COR-L47 (cell line): ENCODE measurements around the gene ERVMER34-1.
A peak's percentile ranks its signal among the peaks of the same experiment; 100 is the strongest.

Experiments used
- DNase-seq: peaks from one replicate; lab custom pipeline; 2025; lab: John Stamatoyannopoulos, UW

Gene ERVMER34-1

DNA sequence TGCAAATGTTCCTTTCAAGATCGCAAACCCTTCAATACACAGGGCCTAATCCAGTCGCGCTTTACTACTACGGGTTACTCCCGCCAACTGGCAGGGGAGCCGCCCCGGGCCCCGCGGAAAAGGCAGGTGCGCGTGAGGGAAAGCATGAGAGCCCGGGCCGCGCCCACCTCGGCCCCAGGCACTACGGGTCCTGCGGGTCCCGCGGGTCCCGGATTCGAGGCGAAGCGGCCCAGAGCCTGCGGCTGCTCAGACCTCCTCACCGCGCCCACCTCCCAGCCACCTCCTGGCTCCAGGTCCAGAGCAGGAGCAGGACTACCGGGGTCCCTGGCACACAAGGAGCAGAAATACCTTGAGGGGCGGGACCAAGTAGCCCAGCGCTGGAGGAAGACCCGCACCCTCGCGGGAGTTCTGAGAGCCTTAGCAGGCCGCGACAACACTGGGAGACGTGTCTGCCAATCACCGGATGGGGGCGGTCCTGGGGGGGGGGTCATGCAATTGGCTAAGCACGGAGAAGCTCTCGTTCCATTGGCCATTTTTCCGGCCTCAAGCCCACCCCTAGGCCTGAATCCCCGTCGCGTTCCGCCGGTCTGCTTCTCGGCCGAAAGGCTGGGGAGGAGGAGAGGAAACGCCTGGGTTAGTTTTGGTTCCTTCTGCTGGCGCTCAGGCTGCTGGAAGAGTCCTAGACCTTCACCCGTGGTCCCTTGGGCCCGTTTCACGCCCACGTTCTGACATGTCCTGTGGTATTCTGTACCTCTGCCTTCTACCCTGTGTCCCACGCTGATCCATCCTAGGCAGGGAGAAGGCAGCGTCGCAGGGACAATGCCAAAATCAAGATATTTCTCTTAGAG, 29.0 kb downstream of the ERVMER34-1 start:
- DNase-seq, result peak; percentile 97

DNA sequence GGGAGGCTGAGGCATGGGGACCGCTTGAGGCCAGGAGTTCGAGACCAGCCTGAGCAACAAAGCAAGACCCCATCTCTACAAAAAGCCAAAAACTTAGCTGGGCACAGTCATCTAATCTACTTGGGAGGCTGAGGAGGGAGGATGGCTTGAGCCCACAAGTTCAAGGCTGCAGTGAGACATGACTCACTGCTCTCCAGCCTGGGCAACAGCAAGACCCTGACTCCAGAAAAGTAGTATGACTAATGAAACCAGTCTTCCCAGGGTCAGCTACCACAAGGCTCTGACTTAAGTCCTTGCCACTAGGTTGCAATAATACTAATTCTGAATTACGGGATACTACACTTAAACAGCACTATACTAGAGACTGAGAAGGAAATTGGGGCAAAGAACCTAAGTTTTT, 33.1 kb downstream of the ERVMER34-1 start:
- DNase-seq, result no peak

DNA sequence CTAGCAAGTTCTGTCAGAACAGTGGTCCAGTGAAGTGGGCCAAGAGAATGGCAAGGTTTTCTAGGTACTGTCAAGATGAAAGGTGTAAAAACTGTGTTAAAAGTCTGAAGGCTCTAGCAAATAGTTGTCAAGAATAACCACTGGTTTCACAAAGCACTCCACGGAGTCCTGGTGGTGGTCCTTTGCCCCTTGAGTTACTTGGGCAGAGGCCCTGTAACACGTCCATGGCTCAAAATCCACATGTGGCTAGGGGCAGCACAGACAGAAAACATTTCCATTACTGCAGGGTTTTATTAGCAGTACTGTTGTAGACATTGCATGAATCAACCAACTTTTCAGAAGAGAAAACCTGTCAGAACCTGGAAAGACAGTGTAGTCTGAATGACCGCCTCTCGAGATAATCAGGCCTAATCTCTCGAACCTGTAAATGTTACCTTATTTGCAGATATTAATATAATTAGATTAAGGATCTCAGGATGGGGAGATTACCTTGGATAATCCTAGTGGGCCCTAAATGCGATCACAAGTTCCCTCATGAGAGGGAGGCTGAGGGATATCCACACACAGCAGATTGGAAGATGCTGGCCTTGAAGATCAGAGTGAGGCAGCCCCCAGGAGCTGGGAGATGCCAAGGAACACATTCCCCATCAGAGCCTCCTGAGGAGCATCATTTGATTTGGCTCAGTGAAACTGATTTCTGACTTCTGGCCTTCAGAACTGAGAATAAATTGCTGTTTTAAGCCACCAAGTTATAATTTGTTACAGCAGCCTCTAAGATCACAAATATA, 34.7 kb downstream of the ERVMER34-1 start:
- DNase-seq, result no peak

DNA sequence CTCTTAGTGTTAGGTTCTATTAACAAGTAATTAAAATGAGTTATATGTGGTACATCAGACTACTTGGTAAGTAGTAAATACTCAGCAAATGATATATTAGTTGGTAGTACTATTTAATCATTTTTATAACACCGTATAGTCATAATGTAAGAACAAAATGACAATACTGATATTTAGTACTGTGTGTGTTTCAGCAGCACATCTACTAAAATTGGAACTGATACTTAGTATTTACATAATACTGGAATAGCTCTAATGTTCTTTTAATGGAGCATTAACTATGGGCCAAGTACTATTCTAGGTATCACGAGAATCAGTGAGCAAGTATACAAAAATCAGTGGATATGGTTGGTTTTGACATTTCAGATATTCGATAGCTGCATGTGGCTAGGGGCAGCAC, 35.3 kb downstream of the ERVMER34-1 start:
- DNase-seq, result no peak

DNA sequence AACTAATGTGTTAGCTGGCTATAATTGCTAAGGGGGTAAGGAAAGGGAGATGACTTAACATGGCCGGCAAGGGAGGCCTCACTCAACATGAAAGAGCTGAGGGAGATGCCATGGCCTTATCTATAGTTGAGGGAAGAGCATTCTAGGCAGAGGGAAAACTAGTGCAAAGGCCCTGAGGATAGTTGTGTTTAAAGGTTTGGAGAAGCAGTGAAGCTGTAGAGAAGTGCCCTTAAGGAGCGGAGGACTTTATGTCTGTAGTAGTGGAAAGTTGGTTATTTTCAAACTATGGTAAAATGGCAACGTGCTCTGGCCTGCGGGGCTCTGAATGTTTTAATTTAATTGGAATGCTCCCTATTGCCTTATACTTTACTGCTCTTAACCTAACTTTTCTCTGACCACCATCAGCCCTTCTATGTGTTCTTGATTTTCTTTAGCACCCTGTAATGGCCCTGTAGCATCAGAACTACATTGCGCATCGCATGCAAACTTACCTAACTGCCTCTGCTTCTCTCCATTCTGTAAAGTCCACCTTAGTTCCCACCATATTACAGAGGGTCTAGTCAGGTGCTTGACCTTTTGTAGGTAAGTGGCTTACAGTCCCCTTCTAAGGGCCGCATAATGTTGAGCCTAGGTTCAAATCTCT, 35.8 kb downstream of the ERVMER34-1 start:
- no peak for DNase-seq

DNA sequence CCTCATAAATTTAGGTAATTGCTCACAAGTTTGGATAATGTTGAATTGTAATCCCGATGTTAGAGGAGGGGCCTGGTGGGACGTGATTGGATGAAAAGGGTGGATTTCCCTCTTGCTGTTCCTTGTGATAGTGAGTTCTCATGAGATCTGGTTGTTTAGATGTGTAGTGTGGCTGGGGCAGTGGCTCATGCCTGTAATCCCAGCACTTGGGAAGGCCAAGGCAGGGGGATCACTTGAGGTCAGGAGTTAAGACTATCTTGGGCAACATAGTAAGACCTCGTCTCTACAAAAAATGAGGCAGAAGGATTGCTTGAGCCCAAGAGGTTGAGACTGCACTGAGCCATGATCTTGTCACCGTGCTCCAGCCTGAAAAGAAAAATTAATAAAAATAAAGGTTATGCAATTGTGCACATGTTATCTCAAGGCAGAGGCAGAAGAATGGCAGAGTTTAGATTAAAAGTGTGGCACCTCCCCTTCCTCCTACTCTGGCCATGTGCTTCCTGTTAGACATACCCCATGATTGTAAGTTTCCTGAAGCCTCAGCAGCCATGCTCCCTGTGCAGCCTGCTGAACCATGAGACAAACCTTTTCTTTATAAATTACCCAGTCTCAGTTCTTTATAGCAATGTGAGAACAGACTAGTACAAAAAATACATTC, 36.5 kb downstream of the ERVMER34-1 start:
- DNase-seq, result no peak

DNA sequence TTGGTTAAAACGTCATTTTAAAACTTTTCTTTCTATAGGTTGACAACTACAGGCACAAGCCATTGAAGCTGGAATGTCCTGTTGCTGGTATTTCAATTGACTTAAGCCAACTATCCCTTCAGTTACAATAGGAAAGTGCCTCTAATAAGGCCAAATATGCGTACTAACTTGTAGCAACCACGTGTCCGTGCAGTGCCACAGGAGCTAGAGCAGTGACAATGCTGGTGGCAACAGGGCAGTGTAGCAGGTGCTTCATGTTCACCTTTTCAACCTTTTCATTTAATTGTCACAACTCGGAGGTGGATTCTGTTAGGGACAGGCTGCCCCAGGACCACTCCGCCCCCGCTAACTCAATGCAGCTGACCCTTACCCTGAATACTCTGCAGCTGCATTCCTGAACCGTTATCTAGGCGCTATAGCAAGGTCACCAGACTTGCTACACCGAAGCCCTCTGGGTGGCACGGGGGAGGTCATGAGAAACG, 37.7 kb downstream of the ERVMER34-1 start:
- no peak for DNase-seq

DNA sequence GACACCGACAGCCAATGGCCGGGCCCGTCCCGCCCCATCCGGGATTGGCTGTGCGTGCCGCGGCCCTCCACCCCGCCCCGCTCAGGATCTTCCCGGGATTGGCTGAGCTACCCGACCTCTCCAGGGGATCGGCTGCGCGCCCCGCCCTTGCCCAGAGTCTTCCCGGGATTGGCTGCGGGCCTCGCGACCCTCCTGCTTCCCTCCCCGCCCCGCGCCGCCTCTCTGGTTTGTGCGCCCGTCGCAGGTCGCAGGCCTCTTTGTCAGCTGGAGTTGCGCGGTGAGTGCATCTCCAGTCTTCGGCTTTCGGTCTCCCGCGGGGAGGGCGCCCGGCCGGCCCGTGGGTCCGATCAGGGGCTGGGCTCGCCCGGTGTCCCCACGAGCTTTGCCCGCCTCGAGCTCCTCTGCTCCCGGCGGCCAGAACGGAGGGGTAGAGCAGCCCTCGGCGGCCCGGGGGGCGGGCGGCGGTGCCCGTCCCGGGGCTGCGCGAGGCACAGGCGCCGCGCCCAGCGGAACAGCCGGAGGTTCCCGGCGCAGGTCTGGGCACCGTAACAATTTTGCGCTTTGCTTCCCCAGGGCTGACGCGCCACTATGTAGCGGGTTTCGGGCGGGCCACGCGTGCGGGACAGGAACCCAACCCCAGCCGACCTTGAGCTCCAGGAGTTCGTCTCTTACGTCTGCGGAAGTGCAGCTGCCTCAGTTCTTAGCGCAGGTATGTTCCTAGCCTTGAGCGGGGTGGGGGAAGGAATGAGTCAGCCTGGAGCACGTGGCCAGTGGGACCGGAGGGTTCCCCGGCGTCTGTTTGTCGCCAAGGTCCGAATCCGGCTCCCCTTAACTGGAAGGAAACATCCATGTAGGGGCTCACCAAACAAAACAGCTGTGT, 38.7 kb downstream of the ERVMER34-1 start:
- DNase-seq, result peak; percentile 95

DNA sequence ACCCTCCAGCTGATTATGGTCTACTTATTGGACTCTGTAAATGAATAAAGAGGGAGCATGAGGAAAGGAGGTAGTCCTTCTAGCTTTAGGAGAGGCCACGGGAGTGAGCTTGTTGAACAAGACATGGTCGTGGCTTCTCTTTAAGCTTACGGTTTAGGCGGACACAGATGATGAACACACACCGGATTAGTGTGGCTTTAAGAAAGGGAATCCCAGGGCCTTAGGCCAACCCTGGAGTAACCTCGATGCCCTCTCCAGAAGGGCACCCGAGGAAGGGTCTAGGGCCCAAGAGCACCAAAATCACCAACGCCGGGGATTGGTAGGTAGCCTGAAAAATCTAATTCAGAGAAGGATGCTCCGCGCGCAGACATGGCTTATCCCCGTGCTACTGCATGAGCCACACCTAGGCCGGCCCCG, 39.4 kb downstream of the ERVMER34-1 start:
- DNase-seq, result no peak

DNA sequence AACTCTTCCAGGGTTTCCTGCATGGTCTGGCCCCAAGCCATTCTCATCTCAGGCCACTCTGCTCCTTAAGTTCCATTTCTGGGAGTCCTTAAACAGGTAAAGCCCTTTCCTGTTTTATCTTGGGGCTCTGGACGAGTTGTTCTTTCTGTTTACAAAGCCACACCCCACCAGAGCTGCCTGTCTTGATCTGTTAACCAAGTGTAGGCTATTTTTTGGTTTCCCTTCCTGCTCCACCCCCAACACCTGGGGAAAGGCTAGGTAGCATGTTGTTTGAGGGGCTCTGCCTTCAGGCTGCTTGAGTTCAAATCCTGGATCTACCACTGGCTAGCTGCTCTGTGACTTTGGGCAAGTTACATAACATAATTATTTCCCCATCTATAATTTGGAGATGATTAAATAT, 40.0 kb downstream of the ERVMER34-1 start:
- no peak for DNase-seq

DNA sequence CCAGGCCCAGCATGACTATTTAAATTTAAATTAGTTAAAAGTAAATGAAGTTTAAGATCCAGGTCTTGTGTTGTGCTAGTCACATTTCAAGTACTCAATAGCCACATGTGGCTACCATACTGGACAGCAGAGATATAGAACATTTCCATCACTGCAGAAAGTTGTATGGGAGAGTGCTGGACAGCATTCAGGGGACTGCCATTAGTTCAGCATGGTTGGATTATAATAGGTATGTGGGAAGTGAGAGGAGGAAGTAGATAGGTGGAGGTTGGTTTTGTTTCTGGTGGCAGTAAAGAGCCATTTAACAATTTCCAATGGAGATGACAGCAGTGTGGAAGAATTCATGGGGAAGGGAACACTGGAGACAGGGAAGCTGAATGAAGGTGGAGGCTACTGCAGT, 42.1 kb downstream of the ERVMER34-1 start:
- DNase-seq, result no peak

DNA sequence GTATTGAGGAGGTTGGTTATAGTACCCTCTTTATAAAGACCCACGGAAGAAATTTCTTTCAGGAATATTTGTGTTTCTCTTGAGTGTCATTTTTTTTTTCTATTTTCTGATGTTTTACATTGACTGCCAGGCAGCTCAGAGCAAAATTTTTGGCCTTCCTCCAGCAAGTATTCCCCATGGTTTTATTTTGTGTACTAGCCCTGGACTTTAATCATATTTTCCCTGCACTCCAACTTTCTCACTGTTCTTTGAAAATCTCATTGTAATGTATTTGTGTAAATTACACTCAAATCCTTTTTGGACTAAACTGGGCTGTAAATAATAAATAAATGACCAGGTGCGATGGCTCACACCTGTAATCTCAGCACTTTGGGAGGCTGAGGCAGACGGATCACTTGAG, 46.6 kb downstream of the ERVMER34-1 start:
- peak; percentile 35 for DNase-seq

DNA sequence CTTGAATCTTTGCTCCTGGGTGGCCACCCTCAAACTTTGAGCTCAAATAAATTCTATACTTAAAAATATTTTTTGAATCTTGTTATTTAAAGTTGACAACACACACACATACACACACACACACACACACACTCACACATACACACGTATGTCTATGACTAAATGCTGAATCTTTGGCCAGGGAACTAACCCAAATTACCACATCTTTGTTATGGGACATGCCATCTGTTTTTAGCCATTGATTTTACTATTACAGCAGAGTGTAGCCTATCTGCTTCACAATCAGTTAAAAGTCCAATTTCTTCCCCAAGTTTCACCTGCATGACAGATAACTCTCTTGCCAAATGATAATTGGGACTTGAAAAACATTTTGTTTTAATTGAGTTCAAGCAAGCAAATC, 47.1 kb downstream of the ERVMER34-1 start:
- DNase-seq, result no peak

DNA sequence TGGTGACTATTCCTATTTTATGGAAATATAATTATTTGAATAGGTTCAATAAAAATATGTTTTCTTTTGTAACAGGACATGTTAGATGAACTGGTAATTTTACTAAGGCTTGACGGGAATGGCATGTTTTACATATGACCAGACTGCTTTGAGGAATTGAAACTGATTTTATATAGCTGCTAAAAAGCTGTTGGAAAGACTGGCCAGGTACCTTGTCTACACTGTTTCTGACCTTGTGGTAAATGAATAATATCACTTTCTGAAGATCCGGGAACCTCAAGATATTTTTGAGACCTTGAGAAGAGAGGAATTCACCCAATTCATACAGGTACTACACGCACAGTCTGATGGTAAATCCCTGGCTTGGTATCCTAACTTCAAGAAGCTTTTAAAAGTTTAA, 50.0 kb downstream of the ERVMER34-1 start:
- no peak for DNase-seq

DNA sequence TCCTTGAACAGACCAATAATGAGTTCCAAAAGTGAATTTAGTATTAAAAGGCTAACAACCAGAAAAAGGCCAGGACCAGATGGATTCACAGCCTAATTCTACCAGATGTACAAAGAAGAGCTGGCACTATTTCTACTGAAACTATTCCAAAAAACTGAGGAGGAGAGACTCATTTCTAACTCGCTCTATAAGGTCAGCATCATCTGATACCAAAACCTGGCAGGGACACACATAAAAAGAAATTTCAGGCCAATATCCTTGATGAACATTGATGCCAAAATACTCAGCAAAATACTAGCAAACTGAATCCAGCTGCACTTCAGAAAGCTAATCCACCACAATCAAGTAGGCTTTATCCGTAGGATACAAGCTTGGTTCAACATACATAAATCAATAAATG, 56.3 kb downstream of the ERVMER34-1 start:
- no peak for DNase-seq

DNA sequence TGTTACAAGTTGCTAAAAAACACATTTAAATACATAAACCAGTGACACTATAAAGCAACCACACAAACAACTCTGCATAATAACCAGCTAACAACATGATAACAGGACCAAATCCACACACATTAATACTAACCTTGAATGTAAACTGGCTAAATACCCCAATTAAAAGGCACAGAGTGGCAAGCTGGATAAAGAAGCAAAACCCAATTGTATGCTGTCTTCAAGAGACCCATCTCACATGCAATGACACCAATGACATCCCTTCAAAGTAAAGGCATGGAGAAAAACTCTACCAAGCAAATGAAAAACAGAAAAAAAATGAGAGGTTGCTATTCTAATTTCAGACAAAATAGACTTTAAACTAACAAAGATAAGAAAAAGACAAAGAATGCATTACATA, 57.7 kb downstream of the ERVMER34-1 start:
- DNase-seq, result no peak
